AG04450 (cell line): ENCODE measurements around the gene SLC51B. TPM values are rescaled to one million over a fixed set of nuclear protein-coding genes. Genes with fewer than 3 reads are reported as not detected.

Experiments
- CTCF ChIA-PET: fragments of 300-600, 350-600 bp; formaldehyde crosslinking; extraction: SDS; loops from one replicate; lab custom pipeline; 2022; ENCODE audit warnings: antibody characterized with exemption, inconsistent platforms; lab: Charles Lee
- POLR2A ChIA-PET: fragments of 350-600 bp; formaldehyde crosslinking; extraction: SDS; loops from one replicate; lab custom pipeline; 2021; ENCODE audit warnings: antibody characterized with exemption, inconsistent platforms; lab: Yijun Ruan, JAX
- DNase-seq: peaks from one replicate; pipeline ENCODE4 v3.0.0-alpha.2; 2011; ENCODE audit warnings: low read depth, low spot score
- H3K27ac ChIP-seq: one replicate; pipeline ENCODE4 v1.5.1; 2012; ENCODE audit warnings: low read depth, low read length, control low read depth
- H3K27me3 ChIP-seq: one replicate; pipeline ENCODE4 v1.6.0; 2012; ENCODE audit warnings: low read length; ENCODE audit not compliant: control insufficient read depth, insufficient read depth
- H3K4me3 ChIP-seq: 2 replicates; pipeline ENCODE4 v1.5.1; 2011; ENCODE audit warnings: mild to moderate bottlenecking, low read depth, low read length, control low read depth
- H3K9me3 ChIP-seq: 2 replicates; pipeline ENCODE4 v1.5.1; 2012; ENCODE audit warnings: low read length; ENCODE audit not compliant: control insufficient read depth, insufficient read depth
- CTCF ChIP-seq: IDR thresholded peaks from 2 replicates; pipeline ENCODE4 v1.5.1; 2011; ENCODE audit warnings: low read depth, low read length, control low read depth, inconsistent platforms
- polyA plus RNA-seq: library from polyadenylated mRNA; depleted of rRNA; stranded (reverse); fragments of >200 nt; gene quantifications from 2 replicates; pipeline ENCODE4 v1.2.3, GENCODE V29; 2011

The SLC51B gene
- polyA plus RNA-seq, 1 experiment, result 0.61 TPM

- Histone ChIP-seq H3K4me3 (no peak overlapping the region), H3K27me3 (peaks cover 13% of the 10 kb centered on the region), H3K27ac (no peak overlapping the region), H3K9me3 (peaks cover 4% of the 10 kb centered on the region; the same call in 1 of the 2 replicates)
- ChIA-PET POLR2A (no interaction called here), CTCF (interaction anchor here (1.0 to 5.6 kb wide), 5 partner anchors 7 to 42 kb away, joined by 3 to 24 read pairs (median 8); no protein-coding TSS in a partner anchor)
- DNase-seq, result no peak
- TF ChIP-seq CTCF, result no peak
Measured at GRCh38 chr15:65060641-65061397, 15.6 kb downstream of the SLC51B start.

GRCh38 chr15:65062061-65062460 lies 16.9 kb downstream of the SLC51B start:
- Histone ChIP-seq H3K9me3 (peaks cover 4% of the 10 kb centered on the region; the same call in 1 of the 2 replicates), H3K4me3 (no peak overlapping the region), H3K27ac (no peak overlapping the region), H3K27me3 (peaks cover 13% of the 10 kb centered on the region)
- POLR2A ChIA-PET, result no interaction called here
- no peak for TF ChIP-seq CTCF
- no peak for DNase-seq
- CTCF ChIA-PET, result interaction anchor here (2.3 to 5.6 kb wide), 2 partner anchors 8 to 21 kb away, joined by 10 to 24 read pairs; no protein-coding TSS in a partner anchor

GRCh38 chr15:65062726-65063125 lies 17.5 kb downstream of the SLC51B start:
- H3K4me3 ChIP-seq, result no peak overlapping the region
- peaks cover 4% of the 10 kb centered on the region; the same call in 1 of the 2 replicates for H3K9me3 ChIP-seq
- POLR2A ChIA-PET, result no interaction called here
- H3K27ac ChIP-seq, result no peak overlapping the region
- CTCF ChIA-PET, result interaction anchor here (2.3 to 5.6 kb wide), 2 partner anchors 9 to 21 kb away, joined by 10 to 24 read pairs; no protein-coding TSS in a partner anchor
- DNase-seq, result no peak
- TF ChIP-seq CTCF, result no peak
- peaks cover 15% of the 10 kb centered on the region for H3K27me3 ChIP-seq

GRCh38 chr15:65066001-65066634 lies 20.9 kb downstream of the SLC51B start:
- DNase-seq, result no peak
- Histone ChIP-seq H3K9me3 (no peaks in the 10 kb centered on the region), H3K4me3 (no peak overlapping the region; the same call in 1 of the 2 replicates), H3K27ac (no peak overlapping the region), H3K27me3 (peaks cover 9% of the 10 kb centered on the region)
- ChIA-PET CTCF (interaction anchor here (0.7 to 5.6 kb wide), 5 partner anchors 13 to 36 kb away, joined by 3 to 27 read pairs (median 4); no protein-coding TSS in a partner anchor), POLR2A (interaction anchor here (0.6 to 1.0 kb wide), 2 partner anchors 15 to 17 kb away, joined by 4 to 9 read pairs; no protein-coding TSS in a partner anchor)
- TF ChIP-seq CTCF, result no peak
